ENCODE data around the gene SLC28A3.

Gene SLC28A3

GRCh38 chr9:84254972-84255371 is 85.6 kb downstream of the SLC28A3 start:
- ChIA-PET POLR2A (no interaction called here), CTCF (interaction anchor here (1.0 to 1.3 kb wide), 5 partner anchors 10 to 317 kb away, joined by 3 to 4 read pairs (median 3); no protein-coding TSS in a partner anchor)
- DNase-seq (ENCODE audit: extremely low spot score) = no peak
- no peak for TF ChIP-seq CTCF (IDR thresholded peaks at IDR 0.05; ENCODE audit: control extremely low read depth, extremely low read depth, low read depth, missing control alignments)

- TF ChIP-seq CTCF (IDR thresholded peaks at IDR 0.05; ENCODE audit: control extremely low read depth, extremely low read depth, low read depth, missing control alignments) = no peak
- no peak for DNase-seq (ENCODE audit: extremely low spot score)
- POLR2A ChIA-PET = no interaction called here
- CTCF ChIA-PET = interaction anchor here (1.7 kb wide), 1 partner anchor 9 kb away, joined by 7 read pairs; no protein-coding TSS in a partner anchor
These were observed 88.6 kb downstream of the SLC28A3 start for GRCh38 chr9:84251921-84252320.

- DNase-seq (ENCODE audit: extremely low spot score) = no peak
- ChIA-PET CTCF (interaction anchor here (1.5 to 2.4 kb wide), 2 partner anchors 12 to 18 kb away, joined by 4 to 9 read pairs; no protein-coding TSS in a partner anchor), POLR2A (no interaction called here)
- TF ChIP-seq CTCF (IDR thresholded peaks at IDR 0.05; ENCODE audit: control extremely low read depth, extremely low read depth, low read depth, missing control alignments) = no peak
These were observed 98.7 kb downstream of the SLC28A3 start for GRCh38 chr9:84241817-84242373.

- no peak for DNase-seq (ENCODE audit: extremely low spot score)
- no peak for TF ChIP-seq CTCF (IDR thresholded peaks at IDR 0.05; ENCODE audit: control extremely low read depth, extremely low read depth, low read depth, missing control alignments)
- ChIA-PET POLR2A (no interaction called here), CTCF (interaction anchor here (1.0 to 2.6 kb wide), 4 partner anchors 9 to 76 kb away, joined by 3 to 10 read pairs (median 4); no protein-coding TSS in a partner anchor)
These were observed 101.2 kb downstream of the SLC28A3 start for GRCh38 chr9:84239343-84239742.

- no peak for DNase-seq (ENCODE audit: extremely low spot score)
- ChIA-PET POLR2A (no interaction called here), CTCF (interaction anchor here (1.0 to 2.6 kb wide), 5 partner anchors 8 to 76 kb away, joined by 3 to 10 read pairs (median 3); no protein-coding TSS in a partner anchor)
- no peak for TF ChIP-seq CTCF (IDR thresholded peaks at IDR 0.05; ENCODE audit: control extremely low read depth, extremely low read depth, low read depth, missing control alignments)
These were observed 101.9 kb downstream of the SLC28A3 start for GRCh38 chr9:84238652-84239051.

GRCh38 chr9:84235511-84235910 is 105.0 kb downstream of the SLC28A3 start:
- POLR2A ChIA-PET = no interaction called here
- DNase-seq (ENCODE audit: extremely low spot score) = no peak

More at GRCh38 chr9:84235511-84235910, 105.0 kb downstream of the SLC28A3 start:
- CTCF ChIA-PET = interaction anchor here (0.8 to 1.8 kb wide), 4 partner anchors 11 to 62 kb away, joined by 3 to 6 read pairs (median 4); no protein-coding TSS in a partner anchor
- no peak for TF ChIP-seq CTCF (IDR thresholded peaks at IDR 0.05; ENCODE audit: control extremely low read depth, extremely low read depth, low read depth, missing control alignments)
